Mammary epithelial cell (primary cell): ENCODE results near the gene ABCA5.

Experiments
- CTCF ChIP-seq, 2 donors: IDR thresholded peaks in 1 of 2; conservative IDR thresholded peaks in 1 of 2; 2 replicates each; pipeline ENCODE4 v1.5.1; 2011 to 2012; ENCODE audit warnings: inconsistent platforms in 2 of 2, low read length in 2 of 2, mild to moderate bottlenecking in 2 of 2, control low read depth in 1 of 2, low read depth in 1 of 2; ENCODE audit not compliant: insufficient read depth in 1 of 2; ENCODE audit errors: extremely low read depth in 1 of 2
- EZH2 ChIP-seq: IDR thresholded peaks from 2 replicates; pipeline ENCODE4 v1.6.1; 2012; ENCODE audit warnings: low read length, inconsistent platforms, borderline replicate concordance

DNA sequence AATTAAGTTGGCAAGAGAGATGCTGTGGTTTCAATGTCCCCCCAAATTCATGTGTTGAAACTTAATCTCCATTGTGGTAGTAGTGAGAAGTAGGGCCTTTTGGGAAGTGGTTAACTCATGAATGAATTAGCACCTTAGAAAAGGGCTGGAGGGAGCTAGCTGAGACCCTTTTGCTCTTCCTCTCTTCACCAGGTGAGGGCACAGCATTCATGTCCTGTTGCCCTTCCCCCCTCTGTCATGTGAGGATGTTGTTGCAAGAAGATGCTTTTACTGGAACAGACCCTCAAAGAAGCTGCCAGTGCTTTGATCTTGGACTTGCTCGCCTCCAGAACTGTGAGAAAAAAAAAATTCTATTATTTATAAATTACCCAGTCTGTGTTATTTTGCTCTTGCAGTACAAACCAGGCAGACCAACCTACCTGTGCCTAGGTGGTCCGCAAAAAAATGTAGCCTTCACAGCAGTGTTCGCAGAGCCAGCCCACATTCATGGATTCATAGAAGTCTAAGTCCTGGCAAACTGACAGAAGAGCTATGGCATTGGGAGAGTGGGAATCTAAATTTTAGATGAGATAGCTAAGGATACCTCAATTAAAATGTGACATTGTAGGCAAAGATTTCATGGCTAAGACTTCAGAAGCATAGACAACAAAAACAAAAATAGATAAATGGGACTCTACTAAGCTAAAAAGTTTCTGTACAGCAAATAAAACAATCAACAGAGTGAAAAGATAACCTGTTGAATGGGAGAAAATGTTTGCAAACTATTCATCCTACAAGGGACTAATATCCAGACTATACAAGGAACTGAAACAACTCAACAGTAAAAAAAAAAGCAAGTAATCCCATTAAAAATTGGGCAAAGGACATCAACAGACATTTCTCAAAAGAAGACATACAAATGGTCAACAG is 32.0 kb upstream of the ABCA5 start:
- peak; percentile 2 to 26 for TF ChIP-seq CTCF (conservative IDR thresholded peaks at IDR 0.05 in 1 of 2, IDR thresholded peaks at IDR 0.05 in 1 of 2; ENCODE audit: extremely low read depth in 1 of 2, insufficient read depth in 1 of 2, low read depth in 1 of 2, low read length in 2 of 2)
- TF ChIP-seq EZH2 = no peak
